HepG2 (cell line): ENCODE results near the gene ABHD18. TPM values are rescaled to one million over a fixed set of nuclear protein-coding genes. Genes with fewer than 3 reads are reported as not detected.
A peak's percentile ranks its signal among the peaks of the same experiment; 100 is the strongest.

Experiments
- CC2D1A ChIP-seq: sonication (generic); formaldehyde crosslinking; IDR thresholded peaks from 2 replicates; pipeline ENCODE4 v1.8.1; 2023; ENCODE audit warnings: mild to moderate bottlenecking, missing genetic modification reagents
- CEBPB ChIP-seq: IDR thresholded peaks from 2 replicates; pipeline ENCODE4 v1.6.1; 2011; ENCODE audit warnings: low read depth, low read length, improper control_type of control experiment, borderline replicate concordance
- KAT2B ChIP-seq: fragments of 150-350 bp; IDR thresholded peaks from 2 replicates; pipeline ENCODE4 v1.6.1; 2014; ENCODE audit warnings: low read depth, low read length, borderline replicate concordance
- KAT7 ChIP-seq: IDR thresholded peaks from 2 replicates; pipeline ENCODE4 v1.6.1; 2018; ENCODE audit warnings: borderline replicate concordance, missing compliant biosample characterization
- NFE2L1 ChIP-seq: sonication (generic); formaldehyde crosslinking; IDR thresholded peaks from 2 replicates; pipeline ENCODE4 v1.4.0; 2020; ENCODE audit warnings: missing genetic modification reagents, mild to moderate bottlenecking, borderline replicate concordance
- SIX1 ChIP-seq: sonication (generic); formaldehyde crosslinking; IDR thresholded peaks from 2 replicates; pipeline ENCODE4 v1.4.0; 2020; ENCODE audit warnings: missing genetic modification reagents, borderline replicate concordance
- SMYD3 ChIP-seq: sonication (generic); formaldehyde crosslinking; IDR thresholded peaks from 2 replicates; pipeline ENCODE4 v1.8.1; 2023; ENCODE audit warnings: mild to moderate bottlenecking, missing genetic modification reagents
- STAG1 ChIP-seq: sonication (generic); formaldehyde crosslinking; IDR thresholded peaks from 2 replicates; pipeline ENCODE4 v1.4.0; 2020; ENCODE audit warnings: missing genetic modification reagents
- TCF7 ChIP-seq: sonication (generic); IDR thresholded peaks from 2 replicates; pipeline ENCODE4 v1.6.1; 2016; ENCODE audit warnings: antibody characterized with exemption, low read depth
- TEAD2 ChIP-seq: sonication (generic); formaldehyde crosslinking; IDR thresholded peaks from 2 replicates; pipeline ENCODE4 v1.9.0; 2021; ENCODE audit warnings: missing genetic modification reagents
- ZFX ChIP-seq: sonication (generic); formaldehyde crosslinking; IDR thresholded peaks from 2 replicates; pipeline ENCODE4 v1.4.0; 2020; ENCODE audit warnings: mild to moderate bottlenecking, low read depth, missing genetic modification reagents, moderate library complexity
- ZNF124 ChIP-seq: sonication (generic); formaldehyde crosslinking; IDR thresholded peaks from 2 replicates; pipeline ENCODE4 v1.4.0; 2020; ENCODE audit warnings: missing genetic modification reagents
- ZNF607 ChIP-seq: sonication (generic); formaldehyde crosslinking; IDR thresholded peaks from 2 replicates; pipeline ENCODE4 v1.5.1; 2020; ENCODE audit warnings: missing genetic modification reagents, mild to moderate bottlenecking, borderline replicate concordance
- ZNF747 ChIP-seq: sonication (generic); formaldehyde crosslinking; IDR thresholded peaks from 2 replicates; pipeline ENCODE4 v1.8.1; 2023; ENCODE audit warnings: missing genetic modification reagents, mild to moderate bottlenecking, borderline replicate concordance
- ZNF776 ChIP-seq: sonication (generic); formaldehyde crosslinking; IDR thresholded peaks from 2 replicates; pipeline ENCODE4 v1.4.0; 2020; ENCODE audit warnings: mild to moderate bottlenecking, missing genetic modification reagents
- ZNF883 ChIP-seq: sonication (generic); formaldehyde crosslinking; IDR thresholded peaks from 2 replicates; pipeline ENCODE4 v1.5.1; 2020; ENCODE audit warnings: mild to moderate bottlenecking, missing genetic modification reagents; ENCODE audit errors: not compliant biosample characterization
- polyA plus RNA-seq, 8 experiments: library from polyadenylated mRNA; depleted of rRNA in 3 of 8; stranded (reverse) in 7 of 8; unstranded in 1 of 8; fragments of >200 nt; fragmentation: Illumina TruSeq in 4 of 8; extraction: Trizol in 4 of 8; gene quantifications; 2 replicates each; pipeline versions ENCODE4 v1.2.1 to v1.2.3, GENCODE V29; 2011 to 2016; ENCODE audit warnings: low read depth in 4 of 8, missing spikeins in 1 of 8, mixed read lengths in 1 of 8; ENCODE audit not compliant: insufficient read depth in 1 of 8
- total RNA-seq, 5 experiments: library from RNA; depleted of rRNA; stranded (reverse); fragments of >200 nt; fragmentation: Illumina TruSeq; extraction: Trizol; gene quantifications; 2 replicates each; pipeline ENCODE4 v1.2.3, GENCODE V29; 2016; ENCODE audit warnings: low read depth in 1 of 5
- TF ChIP-seq, protein P1 (sequence below): sonication (generic); formaldehyde crosslinking; IDR thresholded peaks from 2 replicates; pipeline ENCODE4 v1.4.0; 2020; ENCODE audit warnings: mild to moderate bottlenecking, missing genetic modification reagents
- TF ChIP-seq, protein P2 (sequence below): sonication (generic); formaldehyde crosslinking; IDR thresholded peaks from 2 replicates; pipeline ENCODE4 v1.4.0; 2020; ENCODE audit warnings: missing genetic modification reagents
- TF ChIP-seq, protein P3 (sequence below): sonication (generic); formaldehyde crosslinking; IDR thresholded peaks from 2 replicates; pipeline ENCODE4 v1.4.0; 2020; ENCODE audit warnings: mild to moderate bottlenecking, missing genetic modification reagents
- TF ChIP-seq, protein P4 (sequence below): IDR thresholded peaks from 2 replicates; pipeline ENCODE4 v1.6.1; 2018; ENCODE audit warnings: missing genetic modification reagents
- TF ChIP-seq, protein P5 (sequence below): sonication (generic); formaldehyde crosslinking; conservative IDR thresholded peaks from 2 replicates; pipeline ENCODE4 v1.8.1; 2023; ENCODE audit warnings: missing genetic modification reagents
- TF ChIP-seq, protein P6 (sequence below): sonication (generic); formaldehyde crosslinking; IDR thresholded peaks from 2 replicates; pipeline ENCODE4 v1.8.0; 2022; ENCODE audit warnings: missing genetic modification reagents, mild to moderate bottlenecking, inconsistent platforms, borderline replicate concordance

The ABHD18 gene
- total and polyA plus RNA-seq, 2 of the 13 experiments (the other 11 are each of a cell fraction or from before 2014, with no cell fraction given): 5.5 to 16.3 TPM

DNA sequence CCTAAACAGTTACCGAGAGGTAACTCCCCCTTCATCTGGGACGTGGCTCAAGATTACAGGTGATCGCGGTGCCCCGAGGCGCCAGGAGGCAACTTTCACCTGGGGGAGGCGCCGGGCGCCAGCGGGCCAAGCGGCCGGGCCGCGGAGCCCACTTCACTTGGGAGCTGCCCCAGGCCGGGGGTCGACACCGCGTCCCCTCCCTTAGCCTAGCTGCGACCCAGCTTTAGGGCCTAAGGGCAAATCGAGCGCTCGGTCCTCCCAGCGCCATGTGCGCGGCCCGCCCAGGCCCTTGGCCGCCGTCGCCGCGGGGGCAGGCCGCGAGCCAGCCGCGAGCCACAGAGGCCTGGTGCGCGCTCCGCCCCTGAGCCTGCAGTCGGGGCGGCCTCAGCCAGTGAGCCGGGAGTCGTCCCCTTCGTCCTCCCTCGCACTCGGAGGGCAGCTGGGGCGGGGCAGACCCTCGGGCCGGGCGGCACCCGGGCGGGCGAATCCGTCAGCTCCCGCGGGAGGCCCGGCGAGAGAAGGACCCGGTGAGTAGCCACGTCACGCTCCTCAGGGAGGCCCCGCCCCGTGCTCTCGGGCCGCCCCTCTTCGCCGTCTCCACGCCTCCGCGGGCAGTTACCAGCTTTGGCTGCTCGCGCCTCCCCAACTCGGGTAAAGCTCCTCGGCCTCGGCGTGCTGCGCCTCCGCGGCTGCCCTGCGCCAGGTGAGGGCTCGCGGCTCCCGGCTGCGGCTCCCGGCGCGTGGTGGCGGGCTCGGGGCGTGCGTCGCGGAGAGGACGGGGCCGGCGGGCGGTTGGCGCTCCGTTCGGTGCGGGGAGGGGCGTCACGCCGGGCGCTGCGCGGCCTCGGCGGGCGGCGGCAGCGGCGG is 95.7 kb downstream of the ABHD18 start, which contains the start of gene LARP1B (continued):
- TF ChIP-seq ZNF883 (CRISPR knock-in tag): peak; percentile 74
- TF ChIP-seq ZNF776: peak; percentile 73; the same call in 1 of the 2 replicates
- TF ChIP-seq, protein P1, sequence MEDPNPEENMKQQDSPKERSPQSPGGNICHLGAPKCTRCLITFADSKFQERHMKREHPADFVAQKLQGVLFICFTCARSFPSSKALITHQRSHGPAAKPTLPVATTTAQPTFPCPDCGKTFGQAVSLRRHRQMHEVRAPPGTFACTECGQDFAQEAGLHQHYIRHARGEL (CRISPR knock-in tag): no peak
- no peak for TF ChIP-seq STAG1 (CRISPR knock-in tag)
- TF ChIP-seq ZNF607: 0 out of 2 replicates have a peak, but pooled peaks have one; percentile 29
- no peak for TF ChIP-seq CC2D1A (CRISPR knock-in tag)
- TF ChIP-seq ZNF747 (CRISPR knock-in tag): no peak
- TF ChIP-seq, protein P2, sequence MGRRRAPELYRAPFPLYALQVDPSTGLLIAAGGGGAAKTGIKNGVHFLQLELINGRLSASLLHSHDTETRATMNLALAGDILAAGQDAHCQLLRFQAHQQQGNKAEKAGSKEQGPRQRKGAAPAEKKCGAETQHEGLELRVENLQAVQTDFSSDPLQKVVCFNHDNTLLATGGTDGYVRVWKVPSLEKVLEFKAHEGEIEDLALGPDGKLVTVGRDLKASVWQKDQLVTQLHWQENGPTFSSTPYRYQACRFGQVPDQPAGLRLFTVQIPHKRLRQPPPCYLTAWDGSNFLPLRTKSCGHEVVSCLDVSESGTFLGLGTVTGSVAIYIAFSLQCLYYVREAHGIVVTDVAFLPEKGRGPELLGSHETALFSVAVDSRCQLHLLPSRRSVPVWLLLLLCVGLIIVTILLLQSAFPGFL (CRISPR knock-in tag): no peak
- peak; percentile 100 for TF ChIP-seq ZFX (CRISPR knock-in tag)
- no peak for TF ChIP-seq SIX1 (CRISPR knock-in tag)
- TF ChIP-seq CEBPB: no peak
- no peak; the same call in 1 of the 2 replicates for TF ChIP-seq KAT7 (CRISPR knock-in tag)
- TF ChIP-seq ZNF124: peak; percentile 40; the same call in 1 of the 2 replicates
- TF ChIP-seq, protein P3, sequence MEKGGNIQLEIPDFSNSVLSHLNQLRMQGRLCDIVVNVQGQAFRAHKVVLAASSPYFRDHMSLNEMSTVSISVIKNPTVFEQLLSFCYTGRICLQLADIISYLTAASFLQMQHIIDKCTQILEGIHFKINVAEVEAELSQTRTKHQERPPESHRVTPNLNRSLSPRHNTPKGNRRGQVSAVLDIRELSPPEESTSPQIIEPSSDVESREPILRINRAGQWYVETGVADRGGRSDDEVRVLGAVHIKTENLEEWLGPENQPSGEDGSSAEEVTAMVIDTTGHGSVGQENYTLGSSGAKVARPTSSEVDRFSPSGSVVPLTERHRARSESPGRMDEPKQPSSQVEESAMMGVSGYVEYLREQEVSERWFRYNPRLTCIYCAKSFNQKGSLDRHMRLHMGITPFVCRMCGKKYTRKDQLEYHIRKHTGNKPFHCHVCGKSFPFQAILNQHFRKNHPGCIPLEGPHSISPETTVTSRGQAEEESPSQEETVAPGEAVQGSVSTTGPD (CRISPR knock-in tag): no peak
- TF ChIP-seq KAT2B: no peak
- TF ChIP-seq, protein P4, sequence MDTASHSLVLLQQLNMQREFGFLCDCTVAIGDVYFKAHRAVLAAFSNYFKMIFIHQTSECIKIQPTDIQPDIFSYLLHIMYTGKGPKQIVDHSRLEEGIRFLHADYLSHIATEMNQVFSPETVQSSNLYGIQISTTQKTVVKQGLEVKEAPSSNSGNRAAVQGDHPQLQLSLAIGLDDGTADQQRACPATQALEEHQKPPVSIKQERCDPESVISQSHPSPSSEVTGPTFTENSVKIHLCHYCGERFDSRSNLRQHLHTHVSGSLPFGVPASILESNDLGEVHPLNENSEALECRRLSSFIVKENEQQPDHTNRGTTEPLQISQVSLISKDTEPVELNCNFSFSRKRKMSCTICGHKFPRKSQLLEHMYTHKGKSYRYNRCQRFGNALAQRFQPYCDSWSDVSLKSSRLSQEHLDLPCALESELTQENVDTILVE (CRISPR knock-in tag): no peak
- no peak for TF ChIP-seq TCF7
- TF ChIP-seq, protein P5, sequence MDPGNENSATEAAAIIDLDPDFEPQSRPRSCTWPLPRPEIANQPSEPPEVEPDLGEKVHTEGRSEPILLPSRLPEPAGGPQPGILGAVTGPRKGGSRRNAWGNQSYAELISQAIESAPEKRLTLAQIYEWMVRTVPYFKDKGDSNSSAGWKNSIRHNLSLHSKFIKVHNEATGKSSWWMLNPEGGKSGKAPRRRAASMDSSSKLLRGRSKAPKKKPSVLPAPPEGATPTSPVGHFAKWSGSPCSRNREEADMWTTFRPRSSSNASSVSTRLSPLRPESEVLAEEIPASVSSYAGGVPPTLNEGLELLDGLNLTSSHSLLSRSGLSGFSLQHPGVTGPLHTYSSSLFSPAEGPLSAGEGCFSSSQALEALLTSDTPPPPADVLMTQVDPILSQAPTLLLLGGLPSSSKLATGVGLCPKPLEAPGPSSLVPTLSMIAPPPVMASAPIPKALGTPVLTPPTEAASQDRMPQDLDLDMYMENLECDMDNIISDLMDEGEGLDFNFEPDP: no peak
- TF ChIP-seq, protein P6, sequence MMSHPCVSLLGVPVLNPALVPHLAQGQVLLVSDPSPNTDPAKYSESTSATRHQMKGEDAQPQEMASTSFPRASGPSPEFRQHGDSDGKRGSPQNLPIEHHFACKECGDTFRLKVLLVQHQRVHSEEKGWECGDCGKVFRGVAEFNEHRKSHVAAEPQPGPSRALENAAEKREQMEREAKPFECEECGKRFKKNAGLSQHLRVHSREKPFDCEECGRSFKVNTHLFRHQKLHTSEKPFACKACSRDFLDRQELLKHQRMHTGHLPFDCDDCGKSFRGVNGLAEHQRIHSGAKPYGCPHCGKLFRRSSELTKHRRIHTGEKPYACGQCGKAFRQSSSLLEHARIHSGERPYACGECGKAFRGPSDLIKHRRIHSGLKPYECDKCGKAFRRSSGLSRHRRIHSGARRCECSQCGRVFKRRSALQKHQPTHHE (CRISPR knock-in tag): no peak; the same call in 1 of the 2 replicates
- TF ChIP-seq TEAD2 (CRISPR knock-in tag): no peak
- TF ChIP-seq NFE2L1 (CRISPR knock-in tag): no peak
- peak; percentile 34; the same call in 1 of the 2 replicates for TF ChIP-seq SMYD3 (CRISPR knock-in tag)
